PFSK-1 (cell line): ENCODE measurements around the gene CARD10.

Experiments
- FOXP2 ChIP-seq: optimal IDR thresholded peaks from 2 replicates; pipeline ENCODE3; 2011; ENCODE audit warnings: borderline replicate concordance, control low read depth, inconsistent platforms; ENCODE audit not compliant: insufficient read depth; ENCODE audit errors: extremely low read length, extremely low read depth
- POLR2AphosphoS5 ChIP-seq: IDR thresholded peaks from 2 replicates; pipeline ENCODE4 v1.6.1; 2012; ENCODE audit warnings: low read depth, mild to moderate bottlenecking, control low read depth, low read length, moderate library complexity
- SIN3A ChIP-seq: IDR thresholded peaks from 2 replicates; pipeline ENCODE4 v1.6.1; 2012; ENCODE audit warnings: mild to moderate bottlenecking, low read length, moderate library complexity, borderline replicate concordance; ENCODE audit not compliant: insufficient read depth
- TAF1 ChIP-seq: IDR thresholded peaks from 2 replicates; pipeline ENCODE4 v1.6.1; 2012; ENCODE audit warnings: low read length, control low read depth, borderline replicate concordance; ENCODE audit not compliant: insufficient read depth
- TF ChIP-seq, protein P1 (sequence below), 2 experiments: IDR thresholded peaks; 2 replicates each; pipeline versions ENCODE4 v1.6.1 to v1.8.0; 2011 to 2012; ENCODE audit warnings: low read depth in 2 of 2, low read length in 2 of 2, control low read depth in 1 of 2, inconsistent platforms in 1 of 2, mild to moderate bottlenecking in 1 of 2, moderate library complexity in 1 of 2; ENCODE audit not compliant: insufficient read depth in 1 of 2

DNA sequence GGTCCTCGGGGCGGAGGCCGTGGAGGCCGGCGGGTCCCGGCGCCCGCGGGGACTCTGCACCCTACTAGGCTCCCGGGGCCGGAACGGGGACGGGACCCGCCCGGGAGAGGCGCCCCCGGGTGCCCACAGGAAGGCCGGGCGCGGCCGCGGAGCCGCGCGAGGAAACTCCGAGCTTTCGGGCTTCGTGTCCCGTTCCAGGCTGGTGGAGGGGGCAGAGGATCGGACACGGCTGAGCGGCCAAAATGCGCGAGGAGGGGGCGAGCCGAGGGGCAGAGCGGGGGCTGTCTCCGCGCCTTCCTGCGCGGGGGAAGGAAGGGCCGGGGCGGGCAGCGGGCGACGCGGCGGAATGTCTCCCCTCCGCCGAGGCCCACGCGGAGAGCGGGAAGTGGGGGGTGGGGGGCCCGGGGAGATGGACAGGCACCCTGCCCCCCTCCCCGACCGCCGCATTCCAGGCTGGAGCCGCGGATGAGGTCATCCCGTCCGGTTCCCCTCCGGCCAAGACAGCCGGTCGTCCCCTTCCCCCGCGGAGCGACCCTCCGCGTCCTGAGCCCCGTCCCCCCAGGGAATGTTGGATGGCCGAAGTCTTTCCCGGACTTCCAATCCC lies 41.5 kb upstream of the CARD10 start:
- TF ChIP-seq TAF1 (no peak), SIN3A (no peak), POLR2AphosphoS5 (no peak), FOXP2 (peak; percentile 36)
- TF ChIP-seq, protein P1, sequence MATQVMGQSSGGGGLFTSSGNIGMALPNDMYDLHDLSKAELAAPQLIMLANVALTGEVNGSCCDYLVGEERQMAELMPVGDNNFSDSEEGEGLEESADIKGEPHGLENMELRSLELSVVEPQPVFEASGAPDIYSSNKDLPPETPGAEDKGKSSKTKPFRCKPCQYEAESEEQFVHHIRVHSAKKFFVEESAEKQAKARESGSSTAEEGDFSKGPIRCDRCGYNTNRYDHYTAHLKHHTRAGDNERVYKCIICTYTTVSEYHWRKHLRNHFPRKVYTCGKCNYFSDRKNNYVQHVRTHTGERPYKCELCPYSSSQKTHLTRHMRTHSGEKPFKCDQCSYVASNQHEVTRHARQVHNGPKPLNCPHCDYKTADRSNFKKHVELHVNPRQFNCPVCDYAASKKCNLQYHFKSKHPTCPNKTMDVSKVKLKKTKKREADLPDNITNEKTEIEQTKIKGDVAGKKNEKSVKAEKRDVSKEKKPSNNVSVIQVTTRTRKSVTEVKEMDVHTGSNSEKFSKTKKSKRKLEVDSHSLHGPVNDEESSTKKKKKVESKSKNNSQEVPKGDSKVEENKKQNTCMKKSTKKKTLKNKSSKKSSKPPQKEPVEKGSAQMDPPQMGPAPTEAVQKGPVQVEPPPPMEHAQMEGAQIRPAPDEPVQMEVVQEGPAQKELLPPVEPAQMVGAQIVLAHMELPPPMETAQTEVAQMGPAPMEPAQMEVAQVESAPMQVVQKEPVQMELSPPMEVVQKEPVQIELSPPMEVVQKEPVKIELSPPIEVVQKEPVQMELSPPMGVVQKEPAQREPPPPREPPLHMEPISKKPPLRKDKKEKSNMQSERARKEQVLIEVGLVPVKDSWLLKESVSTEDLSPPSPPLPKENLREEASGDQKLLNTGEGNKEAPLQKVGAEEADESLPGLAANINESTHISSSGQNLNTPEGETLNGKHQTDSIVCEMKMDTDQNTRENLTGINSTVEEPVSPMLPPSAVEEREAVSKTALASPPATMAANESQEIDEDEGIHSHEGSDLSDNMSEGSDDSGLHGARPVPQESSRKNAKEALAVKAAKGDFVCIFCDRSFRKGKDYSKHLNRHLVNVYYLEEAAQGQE (IDR thresholded peaks at IDR 0.05; ENCODE audit: insufficient read depth in 1 of 2, low read depth in 2 of 2, low read length in 2 of 2) = no peak
